K562 (cell line): ENCODE results near the gene HAS3. TPM values are rescaled to one million over a fixed set of nuclear protein-coding genes. Genes with fewer than 3 reads are reported as not detected.

Experiments
- ATAC-seq: fragments of 200-7000 bp; cut with Tn5 transposase; 3 replicates; pipeline ENCODE4 v1.9.1; 2020; ENCODE audit warnings: moderate library complexity
- BruUV-seq: library from RNA; stranded (reverse); fragments of 400-500 nt; replicated peaks from 2 replicates; lab custom pipeline; 2021; lab: Mats Ljungman, UMichigan
- CTCF ChIA-PET: fragments of 300-600 bp; formaldehyde crosslinking; extraction: SDS; loops from one replicate; lab custom pipeline; 2021; ENCODE audit warnings: low intra/inter-chr PET ratio; lab: Yijun Ruan, JAX
- POLR2A ChIA-PET: fragments of 300-600, 350-650 bp; sonication (Branson Sonifier 250); formaldehyde crosslinking; extraction: SDS; loops from one replicate; lab custom pipeline; 2021; ENCODE audit warnings: antibody characterized with exemption, inconsistent platforms; lab: Yijun Ruan, JAX
- DNase-seq, 4 experiments: peaks; one replicate each; pipeline versions ENCODE4 v3.0.0 to v3.0.0-alpha.2; 2011 to 2018; ENCODE audit warnings: low spot score in 3 of 4, mixed read lengths in 3 of 4; ENCODE audit errors: extremely low read depth in 1 of 4
- FAIRE-seq: peaks from 2 replicates; lab custom pipeline; 2011; peaks lifted over from hg19 to GRCh38; lab: Jason Lieb, UNC
- H2AFZ ChIP-seq: 2 replicates; pipeline ENCODE4 v1.6.0; 2011; ENCODE audit warnings: low read depth, low read length, control low read depth, inconsistent platforms
- H3K27ac ChIP-seq: fragments of 200-600 bp; 3 replicates; pipeline ENCODE4 v1.8.0; 2011; ENCODE audit warnings: low read depth, mild to moderate bottlenecking, control low read depth, inconsistent platforms, low read length, moderate library complexity, mixed read lengths; ENCODE audit errors: extremely low read depth
- H3K27me3 ChIP-seq, 2 experiments: fragments of 300-600 bp in 1 of 2; 2 replicates in 1 of 2; 3 replicates in 1 of 2; pipeline versions ENCODE4 v1.6.0 to v1.8.0; 2011; ENCODE audit warnings: inconsistent platforms in 2 of 2, low read length in 2 of 2, mild to moderate bottlenecking in 1 of 2, mixed read lengths in 1 of 2, moderate library complexity in 1 of 2; ENCODE audit not compliant: control insufficient read depth in 2 of 2, insufficient read depth in 2 of 2
- H3K36me3 ChIP-seq: fragments of 300-600 bp; 3 replicates; pipeline ENCODE4 v1.8.0; 2011; ENCODE audit warnings: mild to moderate bottlenecking, low read length, inconsistent platforms; ENCODE audit not compliant: control insufficient read depth, insufficient read depth
- H3K4me1 ChIP-seq, 2 experiments: fragments of 200-600 bp in 1 of 2; replicated peaks in 1 of 2; 2 replicates in 1 of 2; 3 replicates in 1 of 2; pipeline versions ENCODE4 v1.5.1 to v1.8.0; 2011; ENCODE audit warnings: inconsistent platforms in 2 of 2, low read length in 2 of 2, mild to moderate bottlenecking in 1 of 2, mixed read lengths in 1 of 2, moderate library complexity in 1 of 2; ENCODE audit not compliant: control insufficient read depth in 2 of 2, insufficient read depth in 2 of 2
- H3K4me2 ChIP-seq: 2 replicates; pipeline ENCODE4 v1.6.1; 2011; ENCODE audit warnings: low read length, control low read depth, inconsistent platforms, mixed read lengths; ENCODE audit not compliant: insufficient read depth
- H3K4me3 ChIP-seq: fragments of 200-600 bp; sonication (generic), shearing (Covaris generic); 2 replicates; pipeline ENCODE4 v1.5.1; 2016; ENCODE audit warnings: control low read depth, inconsistent platforms
- H3K79me2 ChIP-seq: fragments of 200-600 bp; 3 replicates; pipeline ENCODE4 v1.8.0; 2011; ENCODE audit warnings: low read length, inconsistent platforms; ENCODE audit not compliant: control insufficient read depth, insufficient read depth
- H3K9ac ChIP-seq, 2 experiments: 2 replicates each; pipeline versions ENCODE4 v1.6.0 to v1.6.1; 2011; ENCODE audit warnings: low read depth in 2 of 2, low read length in 2 of 2, control low read depth in 1 of 2, inconsistent platforms in 1 of 2, mild to moderate bottlenecking in 1 of 2, mixed read lengths in 1 of 2; ENCODE audit not compliant: insufficient read depth in 1 of 2
- H3K9me1 ChIP-seq: one replicate; pipeline ENCODE4 v1.6.0; 2011; ENCODE audit warnings: inconsistent platforms, mild to moderate bottlenecking, low read length, moderate library complexity; ENCODE audit not compliant: control insufficient read depth, insufficient read depth
- H3K9me3 ChIP-seq: replicated peaks from 2 replicates; pipeline ENCODE4 v1.5.1; 2011; ENCODE audit warnings: low read depth, low read length, inconsistent platforms; ENCODE audit not compliant: control insufficient read depth, insufficient read depth
- H4K20me1 ChIP-seq: replicated peaks from 2 replicates; pipeline ENCODE4 v1.6.1; 2011; ENCODE audit warnings: low read length, inconsistent platforms, mixed read lengths; ENCODE audit not compliant: control insufficient read depth, insufficient read depth
- GTF2B ChIP-seq: IDR thresholded peaks from 2 replicates; pipeline ENCODE4 v1.6.1; 2011; ENCODE audit not compliant: insufficient read length; ENCODE audit errors: extremely low read depth
- HIVEP1 ChIP-seq: fragments of 250-450 bp; sonication (Bioruptor Pico); IDR thresholded peaks from 2 replicates; pipeline ENCODE4 v1.4.0; 2020; ENCODE audit warnings: mild to moderate bottlenecking
- MCM5 ChIP-seq: fragments of 450-650 bp; IDR thresholded peaks from 2 replicates; pipeline ENCODE4 v1.6.1; 2016; ENCODE audit warnings: low read depth
- NFIC ChIP-seq: fragments of 450-650 bp; IDR thresholded peaks from 2 replicates; pipeline ENCODE4 v1.6.1; 2017; ENCODE audit warnings: mild to moderate bottlenecking, inconsistent platforms
- NRF1 ChIP-seq, 2 experiments: fragments of 450-650 bp; IDR thresholded peaks in 1 of 2; conservative IDR thresholded peaks in 1 of 2; 2 replicates each; pipeline ENCODE4 v1.6.1; 2014; ENCODE audit warnings: mild to moderate bottlenecking in 2 of 2
- PHB2 ChIP-seq: fragments of 450-650 bp; IDR thresholded peaks from 2 replicates; pipeline ENCODE4 v1.6.1; 2017; ENCODE audit warnings: low read depth
- SMAD3 ChIP-seq: fragments of 450-650 bp; formaldehyde crosslinking; conservative IDR thresholded peaks from 2 replicates; pipeline ENCODE4 v1.4.0; 2020; ENCODE audit warnings: mild to moderate bottlenecking
- TFAP4 ChIP-seq: sonication (generic); formaldehyde crosslinking; IDR thresholded peaks from 2 replicates; pipeline ENCODE4 v1.8.0; 2022; ENCODE audit warnings: missing genetic modification reagents, mild to moderate bottlenecking, moderate library complexity, borderline replicate concordance
- UBTF ChIP-seq, 2 experiments: IDR thresholded peaks; 2 replicates each; pipeline ENCODE4 v1.6.1; 2012; ENCODE audit warnings: improper control_type of control experiment in 2 of 2, low read depth in 2 of 2, low read length in 2 of 2, borderline replicate concordance in 1 of 2
- ZNF592 ChIP-seq: fragments of 450-650 bp; IDR thresholded peaks from 2 replicates; pipeline ENCODE4 v1.6.1; 2017; ENCODE audit warnings: antibody characterized with exemption, mild to moderate bottlenecking
- ZNF696 ChIP-seq: fragments of 250-450 bp; sonication (Bioruptor Pico); conservative IDR thresholded peaks from 2 replicates; pipeline ENCODE4 v1.4.0; 2020; ENCODE audit warnings: mild to moderate bottlenecking, moderate library complexity
- ZNF764 ChIP-seq: fragments of 250-450 bp; sonication (Bioruptor Pico); IDR thresholded peaks from 2 replicates; pipeline ENCODE4 v1.4.0; 2020; ENCODE audit warnings: low read depth, mild to moderate bottlenecking, moderate library complexity
- WGBS: fragments of 100-300 bp; shearing (Covaris generic); methylation state at CpG from one replicate; pipeline ENCODE4 v1.1.6; 2016; ENCODE audit warnings: low coverage, mixed read lengths; ENCODE audit not compliant: insufficient coverage; ENCODE audit errors: missing lambda C conversion rate; 5-methylcytosine and 5-hydroxymethylcytosine counted together
- in situ Hi-C: fragments of 300-500 bp; cut with MboI; formaldehyde crosslinking; loops from 4 replicates; pipeline ENCODE4 v1.15.0; 2018; ENCODE audit warnings: inconsistent platforms, mixed read lengths
- intact Hi-C: fragments of 100-400 bp; cut with micrococcal nuclease; formaldehyde crosslinking; loops from 2 replicates; pipeline ENCODE4 v1.14.2; 2022
- polyA plus RNA-seq, 8 experiments: library from polyadenylated mRNA; depleted of rRNA in 4 of 8; stranded (reverse) in 5 of 8; unstranded in 3 of 8; fragments of >200 nt; fragmentation: Nextera tagmentation in 2 of 8; fragmentation: Illumina TruSeq in 1 of 8; extraction: Ambion mirVana in 2 of 8; extraction: Trizol in 1 of 8; gene quantifications; 2 replicates each; pipeline versions ENCODE4 v1.2.1 to v1.2.3, GENCODE V29; 2011 to 2014; ENCODE audit warnings: inconsistent platforms in 1 of 8, missing spikeins in 1 of 8
- total RNA-seq, 7 experiments: library from RNA; depleted of rRNA in 6 of 7; stranded (reverse); fragments of >200 nt in 6 of 7; fragmentation: Illumina TruSeq in 2 of 7; extraction: Trizol in 2 of 7; gene quantifications; 2 replicates each; pipeline versions ENCODE4 v1.2.1 to v1.2.3, GENCODE V29; 2011 to 2021; ENCODE audit warnings: low replicate concordance in 1 of 7

The HAS3 gene
- total and polyA plus RNA-seq, 9 of the 15 experiments (the other 6 are each of a cell fraction or from before 2014, with no cell fraction given) = 0.04 to 0.33 (median 0.13) TPM; not detected in 1

GRCh38 chr16:69118994-69119393, 13.5 kb downstream of the HAS3 start (continued):
- TF ChIP-seq NRF1 (conservative IDR thresholded peaks at IDR 0.05 in 1 of 2, IDR thresholded peaks at IDR 0.05 in 1 of 2) = no peak
- TF ChIP-seq NFIC = no peak
- no peak for TF ChIP-seq PHB2
- no peak for TF ChIP-seq UBTF (IDR thresholded peaks at IDR 0.05; ENCODE audit: borderline replicate concordance in 1 of 2, low read depth in 2 of 2, low read length in 2 of 2)
- no peak for TF ChIP-seq TFAP4 (CRISPR knock-in tag)
- TF ChIP-seq, all 486 proteins: peak for 0

GRCh38 chr16:69119536-69119935, 14.1 kb downstream of the HAS3 start:
- H3K4me1 ChIP-seq = no peaks in the 10 kb centered on the region
- no peak overlapping the region for H3K4me3 ChIP-seq
- BruUV-seq = no TSS peak
- DNase-seq = no peak
- no peak overlapping the region for H3K27ac ChIP-seq
- H3K36me3 ChIP-seq = peaks cover 64% of the 10 kb centered on the region
- H3K9me1 ChIP-seq = no peaks in the 10 kb centered on the region
- no peaks in the 10 kb centered on the region; the same call in 1 of the 2 replicates for H4K20me1 ChIP-seq
- H3K4me2 ChIP-seq = no peak overlapping the region
- H3K79me2 ChIP-seq = peaks cover 12% of the 10 kb centered on the region
- no peak overlapping the region for H2AFZ ChIP-seq
- intact Hi-C loops = loop anchor here (10.0 kb wide), 1 partner anchor 595 kb away; no protein-coding TSS in a partner anchor
- POLR2A ChIA-PET = interaction anchor here (0.7 to 1.3 kb wide), 4 partner anchors 9 to 272 kb away, joined by 3 to 4 read pairs (median 3); no protein-coding TSS in a partner anchor
- 100% methylated on average over 2 of the region's 2 CpGs for WGBS
- no peak overlapping the region for H3K9ac ChIP-seq
- H3K9me3 ChIP-seq = no peaks in the 10 kb centered on the region
- ATAC-seq = no peak
- H3K27me3 ChIP-seq = no peaks in the 10 kb centered on the region
- no peak for FAIRE-seq
- in situ Hi-C loops = loop anchor here (10.0 kb wide), 2 partner anchors 415 to 595 kb away; no protein-coding TSS in a partner anchor
- CTCF ChIA-PET = no interaction called here
- TF ChIP-seq SMAD3 (CRISPR knock-in tag) (no peak), ZNF696 (CRISPR knock-in tag) (no peak), MCM5 (no peak), HIVEP1 (CRISPR knock-in tag) (no peak), ZNF592 (no peak), ZNF764 (CRISPR knock-in tag) (no peak), GTF2B (no peak)
